Mammary epithelial cell (primary cell): Measurements from ENCODE around the gene COPG2.

Experiments used
- CTCF ChIP-seq, 2 donors: IDR thresholded peaks in 1 of 2; conservative IDR thresholded peaks in 1 of 2; 2 replicates each; pipeline ENCODE4 v1.5.1; 2011 to 2012; ENCODE audit warnings: inconsistent platforms in 2 of 2, low read length in 2 of 2, mild to moderate bottlenecking in 2 of 2, control low read depth in 1 of 2, low read depth in 1 of 2; ENCODE audit not compliant: insufficient read depth in 1 of 2; ENCODE audit errors: extremely low read depth in 1 of 2
- EZH2 ChIP-seq: IDR thresholded peaks from 2 replicates; pipeline ENCODE4 v1.6.1; 2012; ENCODE audit warnings: low read length, inconsistent platforms, borderline replicate concordance

- TF ChIP-seq EZH2 = no peak
- TF ChIP-seq CTCF (conservative IDR thresholded peaks at IDR 0.05 in 1 of 2, IDR thresholded peaks at IDR 0.05 in 1 of 2; ENCODE audit: extremely low read depth in 1 of 2, insufficient read depth in 1 of 2, low read depth in 1 of 2, low read length in 2 of 2) = peak; percentile 24 to 52
Observed at GRCh38 chr7:130490888-130491804, 177.4 kb downstream of the COPG2 start.
